K562 (cell line): ENCODE measurements around the gene ATP5MG. TPM values are rescaled to one million over a fixed set of nuclear protein-coding genes. Genes with fewer than 3 reads are reported as not detected.

Source experiments
- CCAR2 ChIP-seq: fragments of 200-400 bp; formaldehyde crosslinking; IDR thresholded peaks from 2 replicates; pipeline ENCODE4 v1.6.1; 2017; ENCODE audit warnings: mild to moderate bottlenecking, low read depth, low read length
- polyA plus RNA-seq, 8 experiments: library from polyadenylated mRNA; depleted of rRNA in 4 of 8; stranded (reverse) in 5 of 8; unstranded in 3 of 8; fragments of >200 nt; fragmentation: Nextera tagmentation in 2 of 8; fragmentation: Illumina TruSeq in 1 of 8; extraction: Ambion mirVana in 2 of 8; extraction: Trizol in 1 of 8; gene quantifications; 2 replicates each; pipeline versions ENCODE4 v1.2.1 to v1.2.3, GENCODE V29; 2011 to 2014; ENCODE audit warnings: inconsistent platforms in 1 of 8, missing spikeins in 1 of 8
- total RNA-seq, 7 experiments: library from RNA; depleted of rRNA in 6 of 7; stranded (reverse); fragments of >200 nt in 6 of 7; fragmentation: Illumina TruSeq in 2 of 7; extraction: Trizol in 2 of 7; gene quantifications; 2 replicates each; pipeline versions ENCODE4 v1.2.1 to v1.2.3, GENCODE V29; 2011 to 2021; ENCODE audit warnings: low replicate concordance in 1 of 7
- TF ChIP-seq, protein P1 (sequence below): fragments of 150-350 bp; conservative IDR thresholded peaks from 2 replicates; pipeline ENCODE4 v1.6.1; 2014; ENCODE audit warnings: low read length
- TF ChIP-seq, protein P2 (sequence below): sonication (generic); formaldehyde crosslinking; IDR thresholded peaks from 2 replicates; pipeline ENCODE4 v1.8.0; 2022; ENCODE audit warnings: mild to moderate bottlenecking, missing genetic modification reagents

ATP5MG gene
- total and polyA plus RNA-seq, 9 of the 15 experiments (the other 6 are each of a cell fraction or from before 2014, with no cell fraction given): 301 to 2,138 (median 434) TPM

GRCh38 chr11:118436639-118437207, 35.3 kb downstream of the ATP5MG start (continued):
- TF ChIP-seq, protein P1, sequence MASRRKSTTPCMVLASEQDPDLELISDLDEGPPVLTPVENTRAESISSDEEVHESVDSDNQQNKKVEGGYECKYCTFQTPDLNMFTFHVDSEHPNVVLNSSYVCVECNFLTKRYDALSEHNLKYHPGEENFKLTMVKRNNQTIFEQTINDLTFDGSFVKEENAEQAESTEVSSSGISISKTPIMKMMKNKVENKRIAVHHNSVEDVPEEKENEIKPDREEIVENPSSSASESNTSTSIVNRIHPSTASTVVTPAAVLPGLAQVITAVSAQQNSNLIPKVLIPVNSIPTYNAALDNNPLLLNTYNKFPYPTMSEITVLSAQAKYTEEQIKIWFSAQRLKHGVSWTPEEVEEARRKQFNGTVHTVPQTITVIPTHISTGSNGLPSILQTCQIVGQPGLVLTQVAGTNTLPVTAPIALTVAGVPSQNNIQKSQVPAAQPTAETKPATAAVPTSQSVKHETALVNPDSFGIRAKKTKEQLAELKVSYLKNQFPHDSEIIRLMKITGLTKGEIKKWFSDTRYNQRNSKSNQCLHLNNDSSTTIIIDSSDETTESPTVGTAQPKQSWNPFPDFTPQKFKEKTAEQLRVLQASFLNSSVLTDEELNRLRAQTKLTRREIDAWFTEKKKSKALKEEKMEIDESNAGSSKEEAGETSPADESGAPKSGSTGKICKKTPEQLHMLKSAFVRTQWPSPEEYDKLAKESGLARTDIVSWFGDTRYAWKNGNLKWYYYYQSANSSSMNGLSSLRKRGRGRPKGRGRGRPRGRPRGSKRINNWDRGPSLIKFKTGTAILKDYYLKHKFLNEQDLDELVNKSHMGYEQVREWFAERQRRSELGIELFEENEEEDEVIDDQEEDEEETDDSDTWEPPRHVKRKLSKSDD: no peak
- no peak for TF ChIP-seq CCAR2
- TF ChIP-seq, protein P2, sequence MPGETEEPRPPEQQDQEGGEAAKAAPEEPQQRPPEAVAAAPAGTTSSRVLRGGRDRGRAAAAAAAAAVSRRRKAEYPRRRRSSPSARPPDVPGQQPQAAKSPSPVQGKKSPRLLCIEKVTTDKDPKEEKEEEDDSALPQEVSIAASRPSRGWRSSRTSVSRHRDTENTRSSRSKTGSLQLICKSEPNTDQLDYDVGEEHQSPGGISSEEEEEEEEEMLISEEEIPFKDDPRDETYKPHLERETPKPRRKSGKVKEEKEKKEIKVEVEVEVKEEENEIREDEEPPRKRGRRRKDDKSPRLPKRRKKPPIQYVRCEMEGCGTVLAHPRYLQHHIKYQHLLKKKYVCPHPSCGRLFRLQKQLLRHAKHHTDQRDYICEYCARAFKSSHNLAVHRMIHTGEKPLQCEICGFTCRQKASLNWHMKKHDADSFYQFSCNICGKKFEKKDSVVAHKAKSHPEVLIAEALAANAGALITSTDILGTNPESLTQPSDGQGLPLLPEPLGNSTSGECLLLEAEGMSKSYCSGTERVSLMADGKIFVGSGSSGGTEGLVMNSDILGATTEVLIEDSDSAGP (CRISPR knock-in tag): no peak
